ENCODE results near the gene COL11A2.
"Not testable (repeated sequence)": the region's sequence is repeated elsewhere in the genome, so short reads cannot be mapped to it uniquely, and the experiment has no call there.

COL11A2 gene

DNA sequence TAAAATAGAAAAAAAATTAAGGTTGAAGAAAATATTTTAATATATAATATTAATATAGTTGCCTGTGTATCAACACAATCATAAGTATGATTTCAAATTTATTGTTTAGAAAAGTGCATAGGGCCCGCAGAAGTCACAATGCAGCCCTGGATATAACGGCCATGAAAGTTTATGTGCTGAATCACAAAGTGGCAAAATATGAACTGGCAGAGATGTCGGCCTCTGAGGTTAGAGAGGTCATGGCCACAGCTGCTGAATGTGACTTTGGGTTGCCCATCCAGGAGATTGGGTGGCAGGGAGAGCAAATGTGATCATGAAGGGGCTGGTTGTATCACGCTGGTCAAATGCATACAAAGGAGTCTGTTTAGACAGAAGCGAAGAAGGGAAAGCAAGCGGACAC, 35.7 kb downstream of the COL11A2 start:
- DNase-seq (ENCODE audit: low read depth) = no peak

DNA sequence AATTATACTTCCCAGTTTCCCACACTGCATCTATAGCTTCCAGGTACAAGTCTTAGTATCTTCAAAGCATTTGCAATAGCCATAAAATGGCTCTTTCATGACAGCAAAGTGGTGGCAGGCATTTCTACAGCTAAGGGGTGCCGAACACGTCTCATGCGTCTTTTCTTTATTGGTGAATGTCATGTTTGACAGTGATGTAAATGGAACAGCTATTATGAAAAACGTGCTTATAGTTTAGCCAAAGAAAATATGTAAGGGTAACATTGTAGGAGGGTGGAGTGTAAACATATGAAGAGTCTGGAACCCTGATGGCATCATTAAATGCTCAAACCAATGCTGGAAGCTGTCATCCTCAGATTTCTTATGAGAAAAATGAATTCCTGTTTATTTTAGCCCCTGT, 37.9 kb downstream of the COL11A2 start:
- DNase-seq (ENCODE audit: low read depth) = no peak

DNA sequence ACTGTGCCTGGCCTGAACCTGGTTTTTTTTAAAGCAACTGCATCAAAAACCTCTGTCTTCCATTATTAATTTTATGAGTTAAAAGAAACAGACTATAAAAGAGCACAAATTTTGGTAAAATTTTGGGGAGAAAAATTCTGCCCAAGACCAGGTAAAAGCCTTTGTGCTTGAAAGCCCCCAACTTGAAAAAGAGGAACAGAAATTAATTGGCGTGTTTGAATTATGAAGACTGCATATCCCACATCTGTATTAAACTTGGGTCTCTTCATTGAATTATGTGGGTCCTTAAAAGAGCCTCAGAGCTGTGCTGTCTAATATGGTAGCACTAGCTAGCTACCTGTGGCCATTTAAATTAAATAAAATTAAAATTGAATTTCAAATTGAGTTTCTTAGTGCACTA, 41.2 kb downstream of the COL11A2 start:
- DNase-seq (ENCODE audit: low read depth) = no peak

DNA sequence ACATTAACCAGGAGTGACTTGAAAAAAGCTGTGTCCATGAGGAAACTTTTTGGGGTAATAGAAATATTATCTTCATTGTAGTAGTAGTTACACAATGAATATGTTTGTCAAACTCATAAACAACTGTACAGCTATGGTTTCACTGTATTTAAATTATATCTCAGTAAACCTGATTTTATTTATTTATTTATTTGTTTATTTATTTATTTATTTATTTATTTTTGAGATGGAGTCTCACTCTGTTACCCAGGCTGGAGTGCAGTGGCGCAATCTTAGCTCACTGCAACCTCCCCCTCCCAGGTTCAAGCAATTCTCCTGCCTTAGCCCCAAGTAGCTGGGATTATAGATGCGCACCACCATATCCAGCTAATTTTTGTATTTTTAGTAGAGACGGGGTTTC, 41.7 kb downstream of the COL11A2 start:
- DNase-seq (ENCODE audit: low read depth) = not testable (repeated sequence)

DNA sequence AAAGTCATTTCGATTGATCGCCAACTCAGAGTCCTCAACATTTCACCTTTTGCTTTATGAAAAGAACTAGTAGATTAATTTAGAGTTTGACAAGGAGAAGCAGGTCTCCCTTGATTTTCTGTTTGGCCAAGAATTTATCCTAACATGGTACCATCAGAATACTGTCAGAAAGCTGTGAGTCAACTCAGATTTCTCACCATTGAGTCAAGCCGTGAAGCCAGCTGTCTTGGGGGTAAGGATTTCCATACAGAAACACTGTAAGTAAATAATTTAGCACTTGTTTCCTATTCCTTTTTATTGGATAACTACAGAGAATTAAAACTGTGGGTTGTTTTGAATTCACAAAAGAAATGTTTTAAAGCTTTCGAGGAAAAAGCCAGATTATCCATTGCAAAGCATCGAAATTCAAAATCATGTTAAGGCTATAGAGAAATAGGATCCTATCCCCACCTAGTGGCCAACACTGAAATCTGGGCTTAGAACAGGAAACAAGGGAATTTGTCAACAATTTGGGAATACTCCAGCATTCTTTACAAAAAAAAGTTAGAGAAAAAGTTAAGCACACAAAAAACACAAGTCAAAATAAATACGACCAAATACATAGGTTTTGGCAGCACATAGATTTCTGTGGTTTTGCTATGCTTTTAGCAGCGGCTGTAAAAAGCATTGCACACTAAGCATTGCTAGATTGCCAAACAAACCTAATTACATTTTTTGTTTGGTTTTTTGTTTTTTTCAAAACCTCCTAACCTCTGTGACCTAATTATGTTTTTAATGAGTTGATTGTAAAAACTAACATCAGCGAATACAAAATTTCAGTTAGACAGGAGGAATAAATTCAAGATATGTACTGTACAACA, 44.2 kb downstream of the COL11A2 start:
- DNase-seq (ENCODE audit: low read depth) = no peak

DNA sequence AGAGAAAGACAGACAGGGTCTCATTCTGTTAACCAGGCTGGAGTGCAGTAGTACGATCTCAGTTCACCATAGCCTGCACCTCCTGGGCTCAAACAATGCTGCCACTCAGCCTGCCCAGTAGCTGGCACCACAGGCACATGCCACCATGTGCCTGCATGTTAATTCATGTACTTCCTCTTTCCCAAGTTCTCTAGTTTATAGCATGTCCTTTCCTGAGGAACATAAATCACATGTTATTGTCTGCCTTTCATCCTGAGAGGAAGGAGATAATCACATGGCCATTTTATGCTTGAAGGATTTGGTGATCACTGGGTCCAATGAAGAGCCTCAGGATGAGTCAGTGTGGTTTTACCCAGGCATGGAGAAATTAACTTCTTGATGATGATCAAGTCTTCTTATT, 47.9 kb downstream of the COL11A2 start:
- no peak for DNase-seq (ENCODE audit: low read depth)

DNA sequence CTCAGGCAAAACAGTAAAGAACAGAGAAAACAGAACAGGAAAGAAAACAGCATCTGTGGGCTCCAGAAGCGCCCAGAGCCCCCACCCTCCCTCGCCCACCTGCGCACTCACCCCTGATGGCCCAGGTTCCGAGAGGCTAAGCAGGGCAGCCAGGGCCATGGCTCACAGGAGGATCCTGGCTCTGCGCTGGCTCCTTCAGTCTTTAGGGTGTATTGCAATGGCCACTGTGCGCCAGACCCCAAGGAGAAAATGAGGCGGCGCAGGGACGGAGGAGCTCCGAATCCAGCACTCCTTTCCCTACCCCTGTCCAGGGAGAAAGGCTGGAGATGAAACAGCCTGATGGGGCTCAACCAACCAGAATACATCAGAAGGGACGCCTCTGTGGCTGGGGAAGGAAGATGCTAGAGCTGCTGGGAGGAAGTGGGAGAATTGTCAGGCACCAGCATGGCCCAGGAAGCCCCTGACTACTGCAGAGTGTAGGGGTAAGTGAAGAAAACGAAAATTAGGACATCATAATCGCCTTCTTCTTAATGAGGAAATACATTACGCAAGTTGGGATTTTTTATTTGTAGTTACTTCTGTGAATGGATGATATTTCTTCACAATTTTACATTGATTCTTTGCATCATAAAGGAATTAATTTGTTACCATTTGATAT, 49.0 kb downstream of the COL11A2 start:
- DNase-seq (ENCODE audit: low read depth) = no peak

DNA sequence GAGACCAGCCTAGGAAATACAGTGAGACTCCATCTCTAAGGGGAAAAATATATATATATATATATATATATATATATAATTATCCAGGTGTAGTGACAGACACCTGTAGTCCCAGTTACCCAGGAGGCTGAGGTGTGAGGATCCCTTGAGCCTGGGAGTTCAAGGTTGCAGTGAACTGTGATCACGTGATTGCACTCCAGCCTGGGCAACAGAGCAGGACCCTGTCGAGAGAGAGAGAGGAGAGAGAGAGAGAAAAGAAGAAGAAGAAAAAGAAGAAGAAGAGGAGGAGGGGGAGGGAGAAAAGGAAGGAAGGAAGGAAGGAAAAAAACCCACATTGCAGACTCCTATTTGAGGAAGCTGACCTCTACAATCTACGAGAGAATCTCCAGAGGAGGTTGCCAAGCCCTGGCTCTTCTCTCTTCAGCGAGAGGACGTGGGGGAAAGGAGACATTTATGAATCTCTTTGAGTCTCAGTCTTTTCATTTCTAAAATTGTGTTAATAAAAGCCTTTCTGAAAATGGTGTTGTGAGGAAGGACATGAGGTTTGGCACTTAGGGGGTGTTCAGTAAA, 49.7 kb downstream of the COL11A2 start:
- DNase-seq (ENCODE audit: low read depth) = no peak

DNA sequence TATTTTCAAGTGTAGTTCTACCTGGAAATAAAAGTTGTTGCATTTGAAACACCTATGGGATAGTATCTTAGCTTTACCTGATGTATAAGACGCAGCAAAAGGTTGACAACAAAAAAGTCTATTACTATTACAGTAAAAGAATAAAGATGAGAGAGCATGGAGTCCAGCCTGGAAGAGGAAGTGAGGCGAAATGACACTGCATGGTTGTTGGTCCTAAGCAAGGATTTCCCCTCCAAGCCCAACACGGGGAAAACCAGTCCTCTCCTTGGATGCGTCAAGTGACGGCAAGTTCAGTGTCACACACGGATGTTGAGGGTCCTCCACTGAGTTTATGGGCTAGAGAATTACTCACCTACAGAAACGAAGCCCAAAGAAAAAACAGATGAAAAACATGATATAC, 51.7 kb downstream of the COL11A2 start:
- no peak for DNase-seq (ENCODE audit: low read depth)

DNA sequence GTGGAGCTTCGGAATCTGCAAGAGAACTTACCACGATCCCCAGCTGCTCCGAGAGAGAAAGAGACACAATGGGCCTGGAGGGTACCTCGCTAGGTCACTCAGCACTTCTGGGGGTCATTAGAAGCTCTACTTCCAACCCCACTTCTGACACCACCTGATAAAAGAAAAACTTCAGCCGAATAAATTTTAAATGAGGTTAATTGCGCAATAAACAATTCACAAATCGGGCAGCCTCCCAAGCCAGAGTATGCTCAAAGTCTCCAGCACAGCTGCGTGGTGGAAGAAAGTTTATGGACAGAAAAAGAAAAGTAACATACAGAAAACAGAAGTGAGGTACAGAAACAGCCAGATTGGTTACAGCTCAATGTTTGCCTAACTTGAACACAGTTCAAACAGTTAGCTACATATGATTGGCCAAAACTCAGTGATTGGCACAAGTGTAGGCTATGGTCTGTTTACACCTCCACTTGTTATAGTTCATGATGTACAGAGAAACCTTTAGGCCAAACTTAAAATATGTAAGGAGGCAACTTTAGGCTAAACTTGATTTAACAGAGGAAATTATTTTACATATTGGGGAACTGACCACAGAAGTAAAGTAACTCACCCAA, 52.6 kb downstream of the COL11A2 start:
- no peak for DNase-seq (ENCODE audit: low read depth)

DNA sequence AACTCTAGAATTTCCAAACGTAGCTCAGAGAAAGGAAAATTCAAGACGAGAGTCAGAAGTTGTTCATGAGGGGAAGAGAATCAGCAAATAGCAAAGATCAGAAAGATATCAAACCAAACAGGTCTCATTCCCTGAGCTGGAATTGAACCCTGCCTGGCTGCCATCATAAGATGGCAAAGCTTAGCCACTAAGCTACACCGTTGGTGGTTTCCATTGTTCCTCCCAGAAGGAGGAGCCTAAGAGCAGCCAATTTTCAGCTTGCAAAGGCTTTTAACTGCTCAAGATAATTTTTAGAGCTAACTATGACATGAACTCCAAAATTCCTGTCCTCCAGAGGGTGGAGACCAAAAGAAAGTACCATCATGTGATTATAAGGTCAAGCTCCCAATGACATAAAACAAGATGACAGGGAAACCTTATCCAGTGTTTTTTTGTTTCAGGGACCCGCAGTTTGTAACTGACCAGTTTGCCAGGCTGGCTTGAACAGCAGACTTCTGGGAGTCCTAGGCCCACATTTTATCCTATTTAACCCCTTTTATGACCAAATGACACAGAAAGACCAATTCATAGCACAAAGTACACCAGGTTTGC, 55.9 kb downstream of the COL11A2 start:
- no peak for DNase-seq (ENCODE audit: low read depth)

DNA sequence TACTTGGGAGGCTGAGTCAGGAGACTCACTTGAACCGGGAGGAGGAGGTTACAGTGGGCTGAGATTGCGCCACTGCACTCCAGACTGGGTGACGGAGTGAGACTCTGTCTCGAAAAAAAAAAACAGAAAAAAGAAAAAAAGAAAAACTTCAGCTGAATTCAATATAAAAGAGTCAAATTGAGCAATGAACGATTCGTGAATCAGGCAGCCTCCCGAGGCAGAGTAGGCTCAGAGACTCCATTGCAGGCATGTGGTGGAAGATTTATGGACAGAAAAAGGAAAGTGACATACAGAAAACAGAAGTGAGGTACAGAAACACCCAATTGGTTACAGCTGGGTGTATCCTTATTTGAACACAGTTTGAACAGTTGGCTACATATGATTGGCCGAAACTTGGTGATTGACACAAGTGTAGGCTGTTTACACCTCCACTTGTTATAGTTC, 60.2 kb downstream of the COL11A2 start:
- no peak for DNase-seq (ENCODE audit: low read depth)

DNA sequence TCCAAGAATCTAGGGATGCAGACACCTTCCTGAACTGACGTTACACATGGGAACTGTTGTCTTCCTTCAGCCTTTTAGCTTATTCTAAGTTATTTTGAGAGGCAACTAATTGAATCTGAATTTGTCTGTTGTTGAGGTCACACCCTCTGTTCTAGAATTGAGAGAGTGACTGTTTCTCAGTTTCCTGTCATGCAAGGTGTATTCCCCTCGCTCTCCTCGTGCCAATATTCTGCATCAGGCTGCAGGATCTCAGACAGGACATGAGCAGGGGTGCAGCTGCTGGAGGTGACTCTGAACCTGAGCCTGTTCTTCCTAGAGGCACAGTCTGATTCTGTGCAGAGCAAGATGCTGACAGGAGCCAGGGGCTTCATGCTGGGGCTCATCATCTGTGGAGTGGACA, 63.9 kb downstream of the COL11A2 start:
- DNase-seq (ENCODE audit: low read depth) = no peak

DNA sequence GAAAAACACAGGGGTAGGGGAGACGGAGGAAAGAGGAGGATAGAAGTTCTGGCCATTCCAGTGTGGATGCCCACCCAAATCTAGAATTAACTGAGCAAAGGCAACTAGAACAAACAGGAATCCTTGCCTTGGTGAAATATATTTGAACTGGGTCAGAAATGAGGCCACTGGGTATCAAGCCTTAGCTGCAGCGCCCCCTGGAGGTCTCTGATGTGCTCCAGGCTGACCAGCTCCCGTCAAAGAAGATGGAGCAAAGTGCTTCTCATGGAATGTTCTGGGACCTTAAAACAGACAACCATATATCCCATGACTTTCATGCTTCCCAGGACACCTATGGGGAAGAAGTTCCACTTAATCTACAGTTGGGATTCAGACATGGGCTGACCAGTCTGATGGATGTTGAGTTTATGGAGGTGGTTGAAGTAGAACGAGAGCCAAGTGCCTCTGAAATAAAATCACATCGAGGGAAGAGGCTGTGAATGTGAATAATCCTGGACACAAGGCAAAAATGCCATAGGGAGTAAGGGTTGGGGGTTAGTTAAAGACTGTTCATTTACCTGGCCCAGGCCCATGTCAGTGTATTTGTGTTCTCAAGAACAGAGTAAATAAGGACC, 66.1 kb downstream of the COL11A2 start:
- peak; percentile 43 for DNase-seq (ENCODE audit: low read depth)

DNA sequence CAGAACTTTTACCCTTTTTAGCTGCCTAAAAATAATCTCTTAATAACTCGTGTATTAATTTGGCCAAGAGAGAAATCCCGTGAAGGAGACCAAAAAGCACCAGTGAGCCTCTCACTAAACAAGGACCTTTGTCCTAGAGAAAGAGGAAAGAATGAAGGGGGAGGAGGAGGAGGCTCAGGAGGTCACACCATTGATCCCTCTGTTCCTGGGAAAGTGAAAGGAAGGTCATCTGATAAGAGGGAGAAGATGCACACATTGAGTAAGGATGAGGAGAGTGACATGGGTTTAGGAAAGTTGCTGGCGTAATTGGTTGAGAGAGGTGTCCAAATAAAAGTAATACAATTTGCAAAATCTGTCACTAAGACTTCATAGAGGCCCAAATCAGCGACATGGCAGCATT, 67.3 kb downstream of the COL11A2 start:
- DNase-seq (ENCODE audit: low read depth) = no peak

DNA sequence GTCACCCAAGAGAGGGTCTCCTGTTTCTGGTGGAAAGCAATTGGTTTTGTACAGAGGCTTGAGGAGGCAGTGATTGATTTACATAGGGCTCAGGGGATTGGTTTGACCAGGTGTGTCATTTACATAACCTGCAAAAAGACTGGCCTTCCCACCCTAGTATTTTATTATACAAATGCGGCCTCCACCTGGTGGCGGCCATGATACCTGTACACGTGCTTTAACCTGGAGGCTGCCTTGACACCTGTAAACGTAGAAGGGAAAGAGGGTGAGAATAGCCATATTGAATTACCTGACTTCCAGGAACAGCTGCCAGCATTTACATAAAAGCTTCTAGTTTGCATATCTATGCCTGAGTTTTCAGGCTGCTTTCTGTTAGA, 67.8 kb downstream of the COL11A2 start:
- DNase-seq (ENCODE audit: low read depth) = no peak

DNA sequence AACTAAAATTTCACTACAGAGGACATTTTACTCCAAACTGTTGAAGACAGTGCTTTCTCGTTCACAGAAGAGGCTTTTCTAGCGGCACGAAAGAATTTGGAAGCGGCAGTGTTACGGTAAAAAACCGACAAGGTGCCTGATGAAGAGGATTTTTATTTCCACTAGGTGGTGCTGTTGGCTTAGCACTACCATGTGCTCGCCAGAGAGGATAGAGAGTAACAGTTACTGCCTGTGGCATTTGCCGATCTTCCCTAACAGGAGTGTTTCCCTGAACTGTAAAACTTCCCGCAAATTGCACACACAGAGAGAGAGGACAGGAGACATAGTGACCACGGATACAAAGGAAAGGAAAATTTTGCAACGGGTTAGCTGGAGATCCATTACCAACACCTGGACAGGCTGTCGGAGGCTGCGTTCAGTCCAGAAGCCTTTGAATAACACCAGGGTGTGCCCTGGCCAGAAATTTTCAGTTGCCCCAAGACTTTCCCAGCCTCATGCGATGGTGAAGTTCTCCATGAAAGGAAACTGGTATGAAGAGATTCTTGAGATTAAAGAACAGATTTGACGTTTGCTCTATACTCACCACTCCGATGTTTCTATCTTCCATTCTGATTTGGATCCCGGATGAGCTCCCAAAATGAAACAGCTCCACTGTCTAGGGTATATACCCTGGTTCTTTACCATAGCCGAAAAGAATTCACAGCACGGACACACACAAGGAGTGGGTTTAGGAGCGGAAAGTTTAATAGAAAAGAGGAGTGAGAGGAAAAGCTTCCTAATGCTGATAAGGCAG, 68.3 kb downstream of the COL11A2 start:
- no peak for DNase-seq (ENCODE audit: low read depth)

DNA sequence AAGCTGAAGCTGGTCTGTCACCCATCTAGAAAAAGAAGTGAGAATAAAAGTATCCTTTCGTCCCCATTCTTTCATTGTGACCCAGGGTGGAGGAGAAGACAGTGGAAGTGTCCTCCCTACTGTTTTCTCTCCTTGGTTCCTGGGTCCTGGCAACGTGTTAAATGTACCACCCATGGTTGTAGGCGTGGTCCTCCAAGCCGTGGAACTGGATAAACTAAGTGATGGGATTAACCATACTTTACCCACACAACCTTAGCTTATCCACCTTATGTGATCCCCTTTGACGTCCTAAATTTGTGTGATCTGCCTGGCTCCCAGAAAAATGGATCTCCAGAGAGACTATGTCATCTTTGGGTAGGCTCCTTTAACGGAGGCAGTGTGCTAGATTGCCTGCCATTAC, 69.1 kb downstream of the COL11A2 start:
- no peak for DNase-seq (ENCODE audit: low read depth)

DNA sequence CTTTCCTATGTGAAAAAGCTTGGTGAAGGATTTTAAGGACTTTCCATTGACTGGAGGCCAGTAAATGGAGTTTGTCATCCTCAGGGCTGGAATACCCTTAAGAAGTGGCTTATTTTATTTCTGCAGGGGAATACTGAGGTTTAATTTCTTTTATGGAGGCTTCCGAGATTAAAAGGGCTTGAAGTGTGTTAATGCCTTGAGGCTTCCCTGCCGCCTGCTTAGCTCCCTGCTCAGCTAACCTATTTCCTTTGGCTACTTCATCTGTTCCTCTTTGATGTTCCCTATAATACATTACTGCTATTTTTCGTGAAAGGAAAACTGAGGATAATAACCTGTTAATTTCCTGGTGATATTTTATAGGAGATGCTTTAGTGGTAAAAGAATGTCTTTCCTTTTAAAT, 72.3 kb downstream of the COL11A2 start:
- DNase-seq (ENCODE audit: low read depth) = no peak

DNA sequence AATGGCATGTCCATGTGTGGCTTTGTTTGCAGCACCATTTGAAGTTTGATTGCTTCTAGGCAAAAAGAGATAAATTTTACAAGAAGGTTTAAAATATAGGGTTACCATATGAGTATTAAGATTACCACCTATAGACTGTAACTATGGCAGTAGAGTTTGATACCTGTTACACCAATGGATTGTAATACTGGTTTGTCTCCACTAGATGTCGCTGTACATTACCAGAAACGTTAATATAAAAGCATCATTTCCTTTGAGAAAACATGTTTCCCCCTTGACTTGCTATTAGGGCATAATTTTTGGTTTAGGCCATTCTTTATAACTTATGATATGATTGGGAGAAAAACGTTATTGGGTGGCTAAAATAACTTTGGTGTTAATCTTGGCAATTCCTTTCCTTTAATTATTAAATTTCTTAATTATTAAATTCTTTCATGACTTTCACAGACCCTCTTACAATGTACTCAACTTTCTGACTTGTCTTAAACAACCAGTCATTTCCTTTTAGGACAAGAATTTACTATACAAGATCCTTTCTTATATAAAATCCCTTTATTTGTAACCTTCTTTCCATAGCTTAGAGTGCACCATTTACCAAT, 73.6 kb downstream of the COL11A2 start:
- DNase-seq (ENCODE audit: low read depth) = no peak

DNA sequence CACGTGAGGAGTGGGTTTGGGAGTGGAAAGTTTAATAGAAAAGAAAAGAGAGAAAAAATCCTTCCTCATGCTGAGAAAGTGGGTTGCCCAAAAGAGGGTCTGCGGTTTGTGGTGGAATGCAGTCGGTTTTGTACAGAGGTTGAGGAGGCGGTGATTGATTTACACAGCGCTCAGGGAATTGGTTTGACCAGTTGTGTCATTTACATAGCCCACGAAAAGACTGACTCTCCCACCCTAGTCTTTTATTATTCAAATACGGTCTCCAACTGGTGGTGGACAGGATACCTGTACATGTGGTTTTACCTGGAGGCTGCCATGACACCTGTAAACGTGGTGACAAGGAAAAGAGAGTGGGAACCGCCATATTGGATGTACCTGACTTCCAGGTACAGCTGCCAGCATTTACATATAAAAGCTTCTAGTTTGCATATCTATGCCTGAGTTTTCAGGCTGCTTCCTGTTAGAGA, 74.4 kb downstream of the COL11A2 start:
- no peak for DNase-seq (ENCODE audit: low read depth)

Data from activated gamma-delta T cell treated with anti-CD3 and anti-CD28 coated beads, Interleukin-2, amount 50 U/mL, for 16 hours (primary cell).